GM12872 (cell line): ENCODE measurements around the gene BHLHE40.

Source experiments
- CTCF ChIP-seq: IDR thresholded peaks from 3 replicates; pipeline ENCODE4 v1.5.1; 2011; ENCODE audit warnings: low read depth, mild to moderate bottlenecking, low read length, moderate library complexity; ENCODE audit not compliant: insufficient read depth

The BHLHE40 gene

GRCh38 chr3:4940985-4941384, 38.3 kb upstream of the BHLHE40 start:
- no peak for TF ChIP-seq CTCF

GRCh38 chr3:4943549-4943948, 35.7 kb upstream of the BHLHE40 start:
- TF ChIP-seq CTCF, result peak; percentile 34; the same call in 1 of the 3 replicates

- TF ChIP-seq CTCF, result no peak
These were observed 33.9 kb upstream of the BHLHE40 start for GRCh38 chr3:4945324-4945723.

GRCh38 chr3:4947028-4947427, 32.2 kb upstream of the BHLHE40 start:
- TF ChIP-seq CTCF, result no peak

GRCh38 chr3:4948395-4948794, 30.8 kb upstream of the BHLHE40 start:
- no peak for TF ChIP-seq CTCF

- TF ChIP-seq CTCF, result no peak
These were observed 30.2 kb upstream of the BHLHE40 start for GRCh38 chr3:4949004-4949403.

- no peak for TF ChIP-seq CTCF
These were observed 29.6 kb upstream of the BHLHE40 start for GRCh38 chr3:4949659-4950058.

GRCh38 chr3:4950351-4950784, 28.9 kb upstream of the BHLHE40 start:
- no peak for TF ChIP-seq CTCF
